ENCODE measurements around the gene UNC5C. TPM values are rescaled to one million over a fixed set of nuclear protein-coding genes. Genes with fewer than 3 reads are reported as not detected.

UNC5C gene
- total RNA-seq, 4 donors from 2014 or later, result 0.44 to 0.68 (median 0.61) TPM

DNA sequence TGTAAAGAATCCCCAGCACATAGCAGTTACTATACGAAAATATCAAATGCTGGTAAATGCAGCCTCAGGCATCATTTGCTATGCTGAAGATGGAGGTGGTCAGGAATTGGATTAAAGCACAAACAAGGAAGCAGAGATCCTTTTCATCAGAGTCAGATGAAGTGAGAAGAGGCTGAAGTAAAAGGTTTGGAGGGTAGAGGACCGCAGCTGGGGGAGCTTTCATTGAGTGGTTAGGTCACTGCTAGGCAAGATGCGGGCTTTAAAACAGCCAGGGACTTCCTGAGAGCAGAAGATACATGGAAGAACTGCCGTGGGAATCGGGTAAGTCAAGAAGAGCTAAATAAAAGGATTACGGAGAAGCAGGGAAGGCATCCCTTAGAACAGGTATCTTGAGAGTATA is 351.4 kb downstream of the UNC5C start:
- TF ChIP-seq, protein P1, sequence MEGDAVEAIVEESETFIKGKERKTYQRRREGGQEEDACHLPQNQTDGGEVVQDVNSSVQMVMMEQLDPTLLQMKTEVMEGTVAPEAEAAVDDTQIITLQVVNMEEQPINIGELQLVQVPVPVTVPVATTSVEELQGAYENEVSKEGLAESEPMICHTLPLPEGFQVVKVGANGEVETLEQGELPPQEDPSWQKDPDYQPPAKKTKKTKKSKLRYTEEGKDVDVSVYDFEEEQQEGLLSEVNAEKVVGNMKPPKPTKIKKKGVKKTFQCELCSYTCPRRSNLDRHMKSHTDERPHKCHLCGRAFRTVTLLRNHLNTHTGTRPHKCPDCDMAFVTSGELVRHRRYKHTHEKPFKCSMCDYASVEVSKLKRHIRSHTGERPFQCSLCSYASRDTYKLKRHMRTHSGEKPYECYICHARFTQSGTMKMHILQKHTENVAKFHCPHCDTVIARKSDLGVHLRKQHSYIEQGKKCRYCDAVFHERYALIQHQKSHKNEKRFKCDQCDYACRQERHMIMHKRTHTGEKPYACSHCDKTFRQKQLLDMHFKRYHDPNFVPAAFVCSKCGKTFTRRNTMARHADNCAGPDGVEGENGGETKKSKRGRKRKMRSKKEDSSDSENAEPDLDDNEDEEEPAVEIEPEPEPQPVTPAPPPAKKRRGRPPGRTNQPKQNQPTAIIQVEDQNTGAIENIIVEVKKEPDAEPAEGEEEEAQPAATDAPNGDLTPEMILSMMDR (IDR thresholded peaks at IDR 0.05; ENCODE audit: low read depth), result no peak

GRCh38 chr4:95193391-95194224 is 355.2 kb downstream of the UNC5C start:
- TF ChIP-seq, protein P1 (IDR thresholded peaks at IDR 0.05; ENCODE audit: low read depth), result no peak

DNA sequence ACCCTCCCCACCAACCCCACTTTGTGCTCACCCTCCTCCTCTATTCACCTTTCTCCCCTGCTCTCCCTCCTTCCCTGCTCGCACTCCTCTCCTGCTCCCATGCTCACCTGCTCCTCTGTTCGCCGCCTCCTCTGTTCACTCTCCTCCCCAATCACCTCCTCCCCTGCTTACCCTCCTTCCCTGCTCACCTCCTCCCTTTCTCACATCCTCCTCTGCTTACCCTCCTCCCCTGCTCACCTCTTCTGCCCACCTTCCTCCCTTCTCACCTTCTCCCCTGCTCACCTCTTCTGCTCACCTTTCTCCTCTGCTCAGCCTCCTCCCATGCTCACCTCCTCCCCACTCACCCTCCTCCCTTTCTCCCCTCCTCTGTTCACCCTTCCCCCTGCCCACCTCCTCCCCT is 357.2 kb downstream of the UNC5C start:
- TF ChIP-seq, protein P1 (IDR thresholded peaks at IDR 0.05; ENCODE audit: low read depth), result no peak

DNA sequence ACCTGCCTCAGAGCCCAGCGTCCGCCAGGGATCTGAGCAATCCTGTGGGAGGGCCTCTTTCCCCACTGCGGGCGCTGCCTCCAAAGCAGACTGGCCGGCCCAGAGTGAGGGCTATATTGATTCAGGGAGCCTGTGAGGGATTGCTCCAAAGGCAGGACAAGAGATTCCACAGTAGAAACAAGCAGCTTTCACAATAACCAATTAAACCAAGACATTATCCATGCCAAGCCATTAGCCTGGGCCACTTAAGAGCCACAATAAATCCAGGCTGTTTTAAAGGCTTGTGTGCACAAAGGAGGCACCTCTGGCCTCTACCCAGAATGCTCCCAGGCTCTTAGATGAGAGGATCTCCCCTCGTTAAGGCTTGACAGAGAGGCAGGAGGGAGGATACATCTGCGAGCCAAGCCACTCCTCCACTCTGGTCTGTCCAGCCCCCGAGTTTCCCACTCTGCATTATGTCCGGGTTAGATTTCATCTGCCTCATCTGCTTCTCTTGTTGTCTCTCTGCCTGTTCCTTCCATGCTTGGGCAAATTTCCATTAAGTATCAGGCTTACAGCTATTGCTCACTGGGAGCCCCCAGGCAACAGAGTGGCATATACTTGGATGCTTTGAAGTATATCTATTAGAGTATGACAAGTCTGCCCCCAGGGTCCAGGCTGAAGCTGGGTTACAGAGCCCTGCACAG is 357.9 kb downstream of the UNC5C start:
- TF ChIP-seq, protein P1 (IDR thresholded peaks at IDR 0.05; ENCODE audit: low read depth), result no peak

DNA sequence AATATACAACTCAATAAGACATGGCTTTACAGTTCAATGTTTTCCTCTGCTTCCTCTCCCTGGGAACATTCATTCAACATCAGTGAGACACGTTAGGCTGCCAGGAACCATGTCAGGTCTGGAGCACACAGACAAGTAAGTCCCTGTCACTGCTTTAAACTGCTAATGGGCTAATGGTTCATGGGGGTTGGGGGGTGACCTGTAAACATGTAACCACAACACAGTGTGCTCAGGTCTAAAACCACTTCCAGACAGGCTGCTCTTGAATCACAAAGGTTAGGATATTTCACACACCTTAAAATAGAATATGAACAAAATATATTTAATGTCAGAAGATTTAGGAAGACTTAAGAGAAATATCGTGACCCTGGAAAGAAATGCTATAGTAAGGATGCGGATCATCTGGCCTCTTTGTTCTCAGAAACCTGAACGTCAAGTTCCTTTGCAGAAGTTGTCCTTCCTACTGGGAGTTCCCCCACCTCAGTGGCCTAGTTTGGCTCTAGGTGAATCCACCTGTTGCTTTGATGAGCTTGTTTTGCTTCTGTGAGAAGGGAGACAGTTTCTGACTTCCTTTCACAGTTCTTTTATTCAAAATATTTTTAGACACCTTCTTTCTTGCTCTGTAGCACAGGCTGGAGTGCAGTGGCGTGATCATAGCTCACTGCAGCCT is 359.9 kb downstream of the UNC5C start:
- TF ChIP-seq, protein P1 (IDR thresholded peaks at IDR 0.05; ENCODE audit: low read depth), result no peak

DNA sequence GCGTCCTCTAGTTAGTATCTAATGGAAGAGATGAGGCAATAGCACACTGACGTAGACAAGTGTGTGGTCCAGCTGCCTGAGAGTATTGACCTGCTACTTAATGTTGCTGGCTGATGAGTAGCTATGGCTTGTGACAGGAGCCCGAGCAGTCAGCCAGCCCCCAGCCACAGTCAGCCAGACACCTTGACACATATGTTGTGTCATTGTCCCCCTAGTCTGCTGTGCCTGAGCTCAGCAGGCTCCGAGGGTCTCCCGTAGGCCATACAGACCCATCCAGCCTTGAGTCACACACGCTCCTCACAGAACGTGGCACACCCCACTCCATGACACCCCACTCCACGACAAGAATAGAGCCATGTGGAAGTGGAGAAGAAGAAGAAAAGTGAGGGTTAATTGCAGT is 362.1 kb downstream of the UNC5C start:
- TF ChIP-seq, protein P1 (IDR thresholded peaks at IDR 0.05; ENCODE audit: low read depth), result no peak
